KG1 (cell line): ENCODE results near the gene FCHO1.
A peak's percentile ranks its signal among the peaks of the same experiment; 100 is the strongest.

Experiments
- DNase-seq: peaks from one replicate; lab custom pipeline; 2025; lab: John Stamatoyannopoulos, UW

The FCHO1 gene

GRCh38 chr19:17733127-17733526 is 18.1 kb upstream of the FCHO1 start:
- DNase-seq, result no peak

- DNase-seq, result no peak
These were observed 17.1 kb upstream of the FCHO1 start for GRCh38 chr19:17734146-17734545.

DNA sequence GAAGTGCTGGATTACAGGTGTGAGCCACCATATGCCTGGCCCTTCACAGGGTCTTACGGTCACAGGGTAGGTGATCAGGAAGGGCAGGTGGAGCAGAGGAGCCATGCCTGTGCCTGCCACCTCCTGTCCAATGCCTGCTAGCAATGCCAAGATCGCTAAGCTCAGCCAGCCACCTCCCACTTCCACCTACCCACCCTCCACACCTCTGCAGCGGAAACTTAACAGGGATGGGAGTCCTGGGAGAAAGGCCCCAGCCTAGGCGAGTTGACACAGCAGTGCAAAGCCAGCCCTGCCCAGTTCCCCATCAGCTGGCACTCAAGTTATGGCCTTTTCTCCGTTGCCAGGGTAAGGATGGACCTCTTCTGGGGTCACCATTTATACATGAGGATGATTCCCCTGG is 15.9 kb upstream of the FCHO1 start:
- no peak for DNase-seq

DNA sequence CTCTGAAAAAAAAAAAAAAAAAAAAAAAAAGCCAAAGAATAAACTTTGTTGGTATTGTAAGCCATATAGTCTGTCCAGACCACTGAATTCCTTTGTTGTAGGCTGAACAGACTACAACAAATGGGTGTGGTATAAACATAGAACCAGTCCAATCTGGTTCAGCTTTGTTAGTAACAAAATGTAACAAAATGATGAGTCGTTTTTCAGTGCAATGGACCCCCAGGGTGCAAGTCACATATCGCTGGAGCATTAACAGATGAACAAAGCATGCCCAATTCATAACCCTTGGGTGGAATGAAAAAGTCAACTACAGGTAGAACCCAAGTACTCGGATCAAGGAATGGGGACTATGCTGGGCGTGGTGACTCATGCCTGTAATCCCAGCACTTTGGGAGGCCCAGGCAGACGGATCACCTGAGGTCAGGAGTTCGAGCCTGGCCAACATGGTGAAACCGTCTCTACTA is 13.6 kb upstream of the FCHO1 start:
- no peak for DNase-seq

DNA sequence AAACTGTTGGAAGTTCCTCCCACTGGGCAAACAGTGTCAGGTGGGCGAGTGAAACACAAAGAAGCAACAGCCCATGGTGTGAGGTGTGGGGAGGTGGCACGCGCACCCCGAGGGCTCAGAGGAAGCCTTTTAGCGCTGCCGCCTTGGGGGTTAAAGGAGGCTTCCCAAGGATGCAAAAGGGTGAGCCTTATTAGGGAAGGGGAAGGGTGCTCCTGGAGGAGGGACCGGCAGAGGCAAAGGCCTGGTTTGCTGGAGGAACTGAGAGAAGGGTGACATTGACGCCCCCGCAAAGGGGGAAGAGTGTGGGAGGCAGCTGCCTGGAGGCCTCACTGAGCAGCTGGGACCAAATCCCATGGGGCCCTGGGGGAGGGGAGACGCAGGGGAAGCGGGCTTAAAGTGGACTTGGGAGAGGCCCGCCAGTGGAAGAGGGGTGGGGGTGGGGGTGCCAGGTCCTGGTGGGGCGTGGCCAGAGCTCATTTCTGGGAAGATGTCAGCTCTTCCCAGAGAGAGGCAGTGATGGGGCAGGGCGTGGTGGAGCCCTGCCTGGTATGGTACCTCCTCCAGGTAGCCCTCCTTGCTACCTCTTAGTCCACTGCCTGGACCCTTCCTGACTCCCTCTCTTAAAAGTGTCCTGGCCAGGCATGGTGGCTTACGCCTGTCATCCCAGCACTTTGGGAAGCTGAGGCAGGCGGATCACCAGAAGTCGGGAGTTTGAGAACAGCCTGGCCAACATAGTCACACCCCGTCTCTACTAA is 12.0 kb upstream of the FCHO1 start:
- no peak for DNase-seq

- DNase-seq, result no peak
These were observed 9.8 kb upstream of the FCHO1 start for GRCh38 chr19:17741456-17741855.

DNA sequence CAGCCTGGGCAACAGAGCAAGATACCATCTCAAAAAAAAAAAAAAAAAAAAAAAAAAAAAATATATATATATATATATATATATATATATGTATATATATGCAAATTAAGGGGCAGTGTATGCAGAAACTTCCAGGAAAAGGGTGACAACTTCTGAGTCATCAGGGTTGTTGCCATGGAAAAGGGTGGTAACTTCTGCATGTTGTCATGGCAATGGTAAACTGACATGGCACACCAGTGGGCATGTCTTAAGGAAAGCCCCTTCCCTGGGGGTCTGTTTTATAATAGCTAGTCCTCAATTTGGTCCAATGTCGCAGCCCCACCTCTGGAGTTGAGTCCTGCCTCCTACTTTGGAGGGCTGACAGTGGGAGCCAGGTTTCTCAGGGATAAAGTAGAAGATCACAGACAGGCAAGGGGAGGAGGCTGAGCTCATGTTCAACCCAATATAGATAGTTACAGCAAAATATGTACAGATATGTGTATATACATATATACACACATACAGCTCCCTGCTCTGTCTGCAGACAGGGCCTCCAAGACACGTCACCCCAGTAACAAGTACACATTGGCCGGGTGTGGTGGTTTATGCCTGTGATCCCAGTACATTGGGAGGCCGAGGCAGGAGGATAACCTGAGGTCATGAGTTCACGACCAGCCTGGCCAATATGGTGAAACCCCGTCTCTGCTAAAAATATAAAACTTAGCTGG is 7.2 kb upstream of the FCHO1 start:
- DNase-seq, result no peak

DNA sequence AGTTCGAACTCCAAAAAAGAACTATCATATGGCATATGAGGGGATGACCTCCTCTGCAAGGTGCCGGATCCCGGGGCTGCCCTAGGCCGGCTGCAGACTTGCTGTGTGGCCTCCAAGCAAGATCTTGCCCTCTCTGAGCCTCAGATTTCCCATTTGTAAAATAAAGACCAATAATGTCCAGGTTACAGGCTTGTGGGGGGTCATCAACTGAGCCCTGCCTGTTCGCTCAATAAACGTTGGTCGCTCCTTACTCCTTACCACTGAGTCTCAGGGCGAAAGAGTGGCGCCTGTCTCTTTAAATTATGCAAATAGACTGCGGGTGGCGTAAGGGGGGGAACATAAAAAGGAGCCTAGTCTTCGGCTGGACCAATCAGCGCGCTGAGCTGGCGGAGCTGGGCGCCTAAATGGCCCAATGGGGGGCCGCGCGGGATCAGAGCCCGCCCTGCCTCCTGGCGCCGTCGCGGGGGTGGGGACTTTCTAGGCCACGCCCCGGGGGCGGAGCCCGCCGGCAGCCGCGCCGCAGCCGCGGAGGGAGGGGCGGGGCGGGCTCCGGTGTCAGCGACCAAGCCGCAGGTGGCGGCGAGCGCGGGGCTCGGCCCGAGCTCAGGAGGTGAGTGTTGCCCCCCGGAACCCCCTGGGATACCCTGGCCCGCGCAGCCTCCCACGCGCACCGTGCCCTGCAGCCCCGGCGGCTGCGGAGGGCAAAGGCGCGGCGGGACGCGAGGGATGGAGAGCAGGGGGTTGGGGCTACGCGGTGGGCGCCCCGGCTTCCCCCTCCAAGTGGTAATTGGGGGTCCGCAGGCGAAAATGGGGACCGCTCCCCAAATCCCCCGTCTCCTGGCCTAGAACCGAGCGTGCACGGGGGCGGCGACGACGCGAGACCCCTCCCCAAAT is 3.8 kb upstream of the FCHO1 start:
- DNase-seq, result peak; percentile 81

DNA sequence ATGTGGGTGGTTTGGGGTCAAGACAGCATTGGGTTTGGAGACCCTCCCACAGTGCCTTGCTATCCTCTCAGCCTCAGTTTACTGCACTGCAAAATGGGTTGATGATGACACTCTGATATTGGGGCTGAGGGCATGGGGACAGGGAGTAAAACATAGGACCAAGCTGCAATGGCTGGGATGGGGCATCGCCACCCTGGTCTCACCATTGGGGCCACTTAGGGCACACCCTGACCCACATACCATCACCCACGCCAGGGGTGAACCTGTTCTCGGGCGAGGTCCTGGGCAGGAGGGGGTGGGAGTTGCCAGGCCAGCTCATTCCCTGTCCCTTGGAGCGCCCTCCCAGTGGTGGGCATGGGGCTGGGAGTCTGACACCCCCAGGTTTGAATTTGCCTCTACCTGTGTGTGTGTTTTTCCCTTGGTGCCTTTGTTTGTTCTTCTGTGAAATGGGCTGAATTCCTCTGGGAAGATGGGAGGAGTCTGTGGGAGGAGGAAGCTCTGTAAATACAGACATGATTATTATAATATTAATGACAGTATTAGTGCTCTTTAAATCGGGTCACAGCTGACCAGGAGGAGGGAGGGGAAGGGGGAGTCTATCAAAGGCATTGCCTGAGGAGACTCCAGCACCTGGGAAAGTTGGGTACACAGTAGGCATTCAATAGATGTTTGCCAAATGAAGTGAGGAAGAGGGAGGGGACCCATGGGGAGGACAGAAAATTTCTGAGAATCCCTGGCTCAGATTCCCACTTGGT is 2.2 kb upstream of the FCHO1 start:
- DNase-seq, result no peak

- DNase-seq, result no peak
These were observed 1.4 kb upstream of the FCHO1 start for GRCh38 chr19:17749912-17750317.

GRCh38 chr19:17751912-17752273 is 616 bp downstream of the FCHO1 start:
- DNase-seq, result no peak

GRCh38 chr19:17752865-17753639 is 1.8 kb downstream of the FCHO1 start:
- DNase-seq, result no peak

- DNase-seq, result no peak
These were observed 2.7 kb downstream of the FCHO1 start for GRCh38 chr19:17753976-17754375.

DNA sequence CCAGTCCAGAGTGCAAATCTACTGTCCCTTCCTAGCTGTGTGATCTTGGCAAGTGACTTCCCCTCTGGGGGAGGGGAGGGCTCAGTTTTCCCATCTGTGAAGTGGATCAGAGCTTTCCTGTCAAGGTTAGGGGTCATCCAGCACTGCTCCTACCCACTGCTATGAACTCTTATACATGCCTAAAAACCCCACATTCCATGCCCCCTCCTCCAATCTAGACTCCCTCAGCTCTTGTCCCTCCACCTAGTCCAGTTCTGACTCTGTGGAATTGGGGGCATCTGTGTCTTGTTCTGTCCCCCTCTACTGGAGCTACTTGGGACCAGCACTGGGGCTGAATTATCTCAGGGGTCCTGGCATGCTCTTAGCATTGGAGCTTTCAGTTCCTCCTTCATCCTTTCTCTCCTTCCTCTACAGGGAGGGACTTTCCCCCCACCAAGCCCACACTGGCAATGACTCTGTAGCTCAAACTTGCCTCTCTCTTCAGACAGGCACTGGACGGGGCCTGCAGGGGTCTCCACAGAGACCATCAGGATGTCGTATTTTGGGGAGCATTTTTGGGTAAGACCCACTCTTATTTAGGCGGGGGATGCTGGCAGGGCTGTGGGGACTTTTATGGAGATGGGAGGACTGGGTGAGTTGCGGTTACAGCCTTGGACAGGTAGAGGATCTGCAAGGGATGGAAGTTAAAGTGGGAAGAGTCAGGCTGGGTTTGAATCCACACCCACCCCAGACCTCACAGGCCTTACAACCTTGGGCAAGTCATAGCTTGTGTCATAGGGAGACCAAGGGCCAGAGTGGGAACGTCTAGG is 3.6 kb downstream of the FCHO1 start:
- DNase-seq, result no peak

- no peak for DNase-seq
These were observed 4.2 kb downstream of the FCHO1 start for GRCh38 chr19:17755443-17755890.

DNA sequence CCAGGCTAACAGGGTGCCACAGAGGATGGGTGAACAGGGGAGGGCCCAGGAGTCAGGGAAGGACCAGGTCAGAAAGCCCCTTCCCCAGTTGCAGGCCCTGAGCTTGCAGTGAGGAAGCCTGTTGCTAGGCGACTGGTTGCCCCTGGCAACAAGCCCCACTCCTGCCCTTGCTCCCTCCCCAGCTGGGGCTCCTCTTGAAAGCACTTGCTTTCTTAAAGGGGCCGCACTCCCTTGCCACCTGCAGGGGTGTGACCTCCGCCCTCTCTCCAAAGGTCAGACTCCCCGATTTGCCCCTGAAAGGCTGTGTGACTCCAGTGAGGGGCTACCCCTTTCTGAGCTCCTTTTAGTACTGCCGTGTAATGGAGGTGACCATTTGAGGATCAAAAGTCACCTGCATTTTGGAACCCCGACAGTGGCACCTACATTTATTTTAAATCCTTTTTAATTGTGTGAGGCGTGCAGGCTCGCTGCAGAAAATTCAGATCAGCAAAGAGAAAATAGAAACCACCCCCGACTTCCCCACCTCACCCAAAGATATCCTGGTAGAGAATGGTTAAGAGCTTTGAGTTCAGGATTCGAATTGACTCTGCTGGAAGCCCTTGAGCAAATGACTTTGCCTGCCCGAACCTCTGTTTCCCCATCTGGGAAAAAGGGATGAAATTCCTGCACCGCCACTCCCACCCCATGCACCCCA is 4.8 kb downstream of the FCHO1 start:
- no peak for DNase-seq

- no peak for DNase-seq
These were observed 5.8 kb downstream of the FCHO1 start for GRCh38 chr19:17757125-17757524.

DNA sequence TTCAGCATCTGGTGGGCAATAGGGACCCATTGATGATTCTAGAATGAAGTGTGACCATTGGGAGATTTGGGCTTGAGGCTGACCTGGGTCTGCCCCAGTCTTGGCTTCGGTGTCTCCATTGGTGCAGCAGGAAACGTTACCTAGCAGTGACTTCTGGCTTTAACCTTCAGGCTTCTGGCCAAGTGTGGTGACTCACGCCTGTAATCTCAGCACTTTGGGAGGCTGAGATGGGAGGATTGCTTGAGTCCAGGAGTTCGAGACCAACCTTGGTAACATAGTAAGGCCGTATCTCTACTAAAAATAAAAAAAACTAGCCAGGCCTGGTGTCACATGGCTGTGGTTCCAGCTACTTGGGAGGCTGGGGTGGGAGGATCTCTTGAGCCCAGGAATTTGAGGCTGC is 7.2 kb downstream of the FCHO1 start:
- DNase-seq, result no peak

GRCh38 chr19:17761148-17761547 is 9.9 kb downstream of the FCHO1 start:
- no peak for DNase-seq
